Measurements from ENCODE around the gene NCKAP5. TPM values are rescaled to one million over a fixed set of nuclear protein-coding genes. Genes with fewer than 3 reads are reported as not detected.

Gene NCKAP5
- total RNA-seq, 1 experiment from 2014 or later: not detected

DNA sequence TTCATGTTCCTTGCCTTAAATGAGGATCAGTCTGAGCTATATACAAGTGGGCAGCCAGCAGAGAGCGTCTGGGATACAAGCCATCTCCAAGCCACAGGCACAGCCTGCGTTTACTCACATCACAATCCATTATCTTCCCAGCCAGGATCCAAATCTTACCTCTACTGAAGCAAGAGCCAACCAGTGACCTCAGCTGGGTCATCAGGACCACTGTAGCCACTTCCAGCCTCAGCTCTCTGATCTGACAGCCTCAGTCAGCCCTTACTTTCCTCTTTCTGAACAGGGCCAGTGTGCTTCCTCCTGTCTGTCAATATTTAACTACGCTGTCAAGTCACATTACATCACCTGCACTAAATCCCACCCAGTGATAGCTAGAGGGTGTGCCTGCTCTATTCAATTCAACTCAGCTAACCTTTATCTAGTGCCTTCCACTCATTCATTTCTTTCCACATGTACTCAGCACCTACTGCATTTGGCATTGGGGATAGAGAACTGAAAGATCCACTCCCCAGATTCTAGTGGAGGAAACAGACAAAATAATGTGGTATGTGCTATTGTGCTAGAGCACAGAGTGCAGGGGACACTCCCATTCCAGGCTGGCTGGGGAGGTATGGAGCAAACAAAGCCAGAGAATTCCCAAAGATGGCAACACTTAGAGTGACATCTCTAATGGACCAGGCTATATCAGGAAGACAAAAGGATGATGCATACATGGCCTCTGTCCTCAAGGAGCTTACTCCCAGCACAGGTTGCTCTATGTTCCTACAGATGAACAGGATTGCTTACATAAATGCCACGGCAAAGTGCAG, 146.5 kb downstream of the NCKAP5 start:
- H3K9me3 Mint-ChIP-seq (ENCODE audit: unreplicated experiment): no peaks in the 10 kb centered on the region
- DNase-seq (ENCODE audit: unreplicated experiment): no peak
- ChIA-PET POLR2A (interaction anchor here (1.2 kb wide), 1 partner anchor 28 kb away, joined by 3 read pairs; no protein-coding TSS in a partner anchor), CTCF (interaction anchor here (0.6 to 1.8 kb wide), 4 partner anchors 10 to 423 kb away, joined by 3 to 4 read pairs (median 3); no protein-coding TSS in a partner anchor)
- BruUV-seq (replicated peaks): no TSS peak
- H3K4me1 Mint-ChIP-seq (ENCODE audit: insufficient read depth, unreplicated experiment): peaks cover 13% of the 10 kb centered on the region
- H3K27ac Mint-ChIP-seq (ENCODE audit: low read depth, unreplicated experiment): no peak overlapping the region
- no peaks in the 10 kb centered on the region for H3K27me3 Mint-ChIP-seq (ENCODE audit: insufficient read depth, unreplicated experiment)
- intact Hi-C loops (cut with micrococcal nuclease): no loop called here
- TF ChIP-seq, protein P1, sequence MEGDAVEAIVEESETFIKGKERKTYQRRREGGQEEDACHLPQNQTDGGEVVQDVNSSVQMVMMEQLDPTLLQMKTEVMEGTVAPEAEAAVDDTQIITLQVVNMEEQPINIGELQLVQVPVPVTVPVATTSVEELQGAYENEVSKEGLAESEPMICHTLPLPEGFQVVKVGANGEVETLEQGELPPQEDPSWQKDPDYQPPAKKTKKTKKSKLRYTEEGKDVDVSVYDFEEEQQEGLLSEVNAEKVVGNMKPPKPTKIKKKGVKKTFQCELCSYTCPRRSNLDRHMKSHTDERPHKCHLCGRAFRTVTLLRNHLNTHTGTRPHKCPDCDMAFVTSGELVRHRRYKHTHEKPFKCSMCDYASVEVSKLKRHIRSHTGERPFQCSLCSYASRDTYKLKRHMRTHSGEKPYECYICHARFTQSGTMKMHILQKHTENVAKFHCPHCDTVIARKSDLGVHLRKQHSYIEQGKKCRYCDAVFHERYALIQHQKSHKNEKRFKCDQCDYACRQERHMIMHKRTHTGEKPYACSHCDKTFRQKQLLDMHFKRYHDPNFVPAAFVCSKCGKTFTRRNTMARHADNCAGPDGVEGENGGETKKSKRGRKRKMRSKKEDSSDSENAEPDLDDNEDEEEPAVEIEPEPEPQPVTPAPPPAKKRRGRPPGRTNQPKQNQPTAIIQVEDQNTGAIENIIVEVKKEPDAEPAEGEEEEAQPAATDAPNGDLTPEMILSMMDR (IDR thresholded peaks at IDR 0.05; ENCODE audit: unreplicated experiment): no peak
- H3K4me3 Mint-ChIP-seq (ENCODE audit: unreplicated experiment): no peak overlapping the region
- peaks cover 1% of the 10 kb centered on the region for H3K36me3 Mint-ChIP-seq (ENCODE audit: insufficient read depth, unreplicated experiment)

DNA sequence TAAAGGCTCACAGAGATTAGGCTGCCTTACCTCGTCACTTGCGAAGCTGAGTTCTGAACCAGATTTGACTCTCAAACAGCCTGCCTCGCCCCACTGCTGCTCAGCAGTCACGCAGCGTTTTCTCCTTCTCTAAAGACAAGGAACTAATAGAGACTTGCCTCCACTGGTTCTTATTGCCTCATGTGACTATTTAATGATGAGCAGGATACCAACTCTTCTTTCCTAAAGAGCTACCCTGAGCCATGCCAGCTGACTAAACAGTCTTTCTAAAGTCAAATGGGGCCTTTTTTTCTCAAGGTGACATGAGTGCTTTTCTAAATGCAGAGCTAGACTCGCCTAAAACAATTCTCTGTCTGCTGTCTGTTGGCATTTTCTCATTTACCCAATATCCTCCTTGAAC, 147.5 kb downstream of the NCKAP5 start:
- BruUV-seq (replicated peaks): no TSS peak

DNA sequence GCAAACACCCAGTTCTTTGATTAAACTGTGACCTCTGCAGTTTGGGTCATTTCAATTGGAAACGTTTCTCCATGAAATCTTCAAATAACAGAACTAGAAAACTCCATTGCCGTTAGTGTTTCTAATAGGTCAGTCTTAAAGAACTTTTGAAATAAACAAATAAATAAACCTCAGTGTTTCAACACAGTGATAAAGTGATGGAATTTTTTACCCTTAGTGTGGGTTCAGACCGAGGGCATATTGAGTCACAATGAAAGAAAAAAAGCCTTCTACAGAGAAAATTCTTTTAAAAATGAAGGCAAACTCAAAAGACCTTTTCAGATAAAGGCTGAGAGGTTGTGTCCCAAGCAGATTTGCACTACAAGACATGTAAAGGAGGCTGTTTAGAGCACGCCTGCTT, 149.6 kb downstream of the NCKAP5 start:
- intact Hi-C loops (cut with micrococcal nuclease): no loop called here
- POLR2A ChIA-PET: no interaction called here
- Mint-ChIP-seq H3K4me3 (ENCODE audit: unreplicated experiment) (no peak overlapping the region), H3K9me3 (ENCODE audit: unreplicated experiment) (no peaks in the 10 kb centered on the region), H3K36me3 (ENCODE audit: insufficient read depth, unreplicated experiment) (no peaks in the 10 kb centered on the region), H3K27ac (ENCODE audit: low read depth, unreplicated experiment) (no peak overlapping the region), H3K4me1 (ENCODE audit: insufficient read depth, unreplicated experiment) (peaks cover 13% of the 10 kb centered on the region), H3K27me3 (ENCODE audit: insufficient read depth, unreplicated experiment) (no peaks in the 10 kb centered on the region)
- CTCF ChIA-PET: no interaction called here
- no peak for DNase-seq (ENCODE audit: unreplicated experiment)
- TF ChIP-seq, protein P1 (IDR thresholded peaks at IDR 0.05; ENCODE audit: unreplicated experiment): no peak
- BruUV-seq (replicated peaks): no TSS peak

More for the DNA sequence above, 147.5 kb downstream of the NCKAP5 start:
- Mint-ChIP-seq H3K4me1 (ENCODE audit: insufficient read depth, unreplicated experiment) (peaks cover 13% of the 10 kb centered on the region), H3K27me3 (ENCODE audit: insufficient read depth, unreplicated experiment) (no peaks in the 10 kb centered on the region), H3K4me3 (ENCODE audit: unreplicated experiment) (no peak overlapping the region), H3K36me3 (ENCODE audit: insufficient read depth, unreplicated experiment) (no peaks in the 10 kb centered on the region), H3K9me3 (ENCODE audit: unreplicated experiment) (no peaks in the 10 kb centered on the region), H3K27ac (ENCODE audit: low read depth, unreplicated experiment) (no peak overlapping the region)
- ChIA-PET CTCF (interaction anchor here (1.7 kb wide), 1 partner anchor 17 kb away, joined by 4 read pairs; no protein-coding TSS in a partner anchor), POLR2A (interaction anchor here (1.2 kb wide), 1 partner anchor 27 kb away, joined by 3 read pairs; no protein-coding TSS in a partner anchor)
- no peak for DNase-seq (ENCODE audit: unreplicated experiment)
- intact Hi-C loops (cut with micrococcal nuclease): no loop called here
- TF ChIP-seq, protein P1 (IDR thresholded peaks at IDR 0.05; ENCODE audit: unreplicated experiment): no peak

DNA sequence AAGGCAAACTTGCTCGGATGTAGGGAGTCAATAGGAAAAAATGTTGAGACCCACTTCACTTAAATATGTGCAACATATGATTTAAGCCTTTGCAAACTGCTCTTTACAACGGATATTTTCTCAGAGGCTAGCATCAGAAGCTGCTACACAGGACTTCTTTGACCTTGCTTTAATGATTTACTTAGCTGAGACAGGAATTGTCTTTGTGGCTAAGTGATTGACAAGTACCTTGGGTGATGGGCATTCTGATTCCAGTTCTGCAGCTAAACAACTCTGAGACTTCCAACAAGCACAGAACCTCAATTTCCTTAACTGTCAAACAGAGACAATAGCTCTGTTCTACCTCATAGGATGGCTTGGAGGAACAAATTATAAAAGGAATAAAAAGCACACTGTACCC, 150.2 kb downstream of the NCKAP5 start:
- no TSS peak for BruUV-seq (replicated peaks)

More for the DNA sequence above, 150.2 kb downstream of the NCKAP5 start:
- Mint-ChIP-seq H3K9me3 (ENCODE audit: unreplicated experiment) (no peaks in the 10 kb centered on the region), H3K4me3 (ENCODE audit: unreplicated experiment) (no peak overlapping the region), H3K27ac (ENCODE audit: low read depth, unreplicated experiment) (no peak overlapping the region), H3K36me3 (ENCODE audit: insufficient read depth, unreplicated experiment) (no peaks in the 10 kb centered on the region), H3K27me3 (ENCODE audit: insufficient read depth, unreplicated experiment) (no peaks in the 10 kb centered on the region), H3K4me1 (ENCODE audit: insufficient read depth, unreplicated experiment) (peaks cover 12% of the 10 kb centered on the region)
- ChIA-PET CTCF (interaction anchor here (0.6 kb wide), 1 partner anchor 20 kb away, joined by 3 read pairs; no protein-coding TSS in a partner anchor), POLR2A (no interaction called here)
- intact Hi-C loops (cut with micrococcal nuclease): no loop called here
- DNase-seq (ENCODE audit: unreplicated experiment): no peak
- TF ChIP-seq, protein P1 (IDR thresholded peaks at IDR 0.05; ENCODE audit: unreplicated experiment): no peak

All from MCF 10A (cell line).